A549 (cell line): Measurements from ENCODE around the gene PIKFYVE. TPM values are rescaled to one million over a fixed set of nuclear protein-coding genes. Genes with fewer than 3 reads are reported as not detected.
A peak's percentile ranks its signal among the peaks of the same experiment; 100 is the strongest.
"Not testable (repeated sequence)": the region's sequence is repeated elsewhere in the genome, so short reads cannot be mapped to it uniquely, and the experiment has no call there.

Experiments used
- ATAC-seq, 2 experiments: fragments of 200-7000 bp in 1 of 2; fragments of >200 bp in 1 of 2; cut with Nextera tagmentation in 1 of 2; cut with Tn5 transposase in 1 of 2; 3 replicates each; pipeline versions ENCODE4 v1.8.0 to v1.9.1; 2018 to 2020; ENCODE audit warnings: mild to moderate bottlenecking in 1 of 2, moderate library complexity in 1 of 2
- CTCF ChIA-PET: fragments of 300-600 bp; sonication (Branson Sonifier 250); formaldehyde crosslinking; extraction: SDS; loops from one replicate; lab custom pipeline; 2021; ENCODE audit warnings: antibody characterized with exemption, inconsistent platforms; lab: Yijun Ruan, JAX
- POLR2A ChIA-PET: fragments of 350-600 bp; formaldehyde crosslinking; extraction: SDS; loops from one replicate; lab custom pipeline; 2021; ENCODE audit warnings: antibody characterized with exemption, inconsistent platforms; lab: Yijun Ruan, JAX
- DNase-seq, 2 experiments: peaks; one replicate each; pipeline versions ENCODE4 v3.0.0 to v3.0.0-alpha.2; 2011 to 2016; ENCODE audit warnings: low read depth in 1 of 2, low spot score in 1 of 2
- FAIRE-seq: peaks from 2 replicates; lab custom pipeline; 2011; peaks lifted over from hg19 to GRCh38; lab: Jason Lieb, UNC
- H3K27ac ChIP-seq, 2 experiments: fragments of >200 bp; sonication (Bioruptor Twin); formaldehyde crosslinking; 3 replicates each; pipeline ENCODE4 v1.5.1; 2016 to 2017
- H3K4me1 ChIP-seq: fragments of >200 bp; sonication (Bioruptor Twin); formaldehyde crosslinking; 3 replicates; pipeline ENCODE4 v1.6.1; 2016
- H3K4me2 ChIP-seq: fragments of >200 bp; sonication (Bioruptor Twin); formaldehyde crosslinking; 3 replicates; pipeline ENCODE4 v1.6.1; 2016
- H3K4me3 ChIP-seq: fragments of >200 bp; sonication (Bioruptor Twin); formaldehyde crosslinking; 3 replicates; pipeline ENCODE4 v1.5.1; 2016
- H3K9me3 ChIP-seq: fragments of >200 bp; sonication (Bioruptor Twin); formaldehyde crosslinking; 3 replicates; pipeline ENCODE4 v1.6.1; 2016
- CBX2 ChIP-seq: fragments of 200-600 bp; sonication (generic); IDR thresholded peaks from 2 replicates; pipeline ENCODE4 v1.6.1; 2016; ENCODE audit warnings: low read depth, mild to moderate bottlenecking, borderline replicate concordance
- EHF ChIP-seq: fragments of 250-450 bp; sonication (Bioruptor Pico); IDR thresholded peaks from 2 replicates; pipeline ENCODE4 v1.5.0; 2020; ENCODE audit warnings: mild to moderate bottlenecking
- EP300 ChIP-seq, 2 experiments: fragments of >200 bp; sonication (Bioruptor Twin); formaldehyde crosslinking; IDR thresholded peaks; 2 replicates in 1 of 2; 3 replicates in 1 of 2; pipeline ENCODE4 v1.6.1; 2016 to 2017
- ESRRA ChIP-seq: fragments of 150-350 bp; IDR thresholded peaks from 2 replicates; pipeline ENCODE4 v1.6.1; 2014; ENCODE audit warnings: mild to moderate bottlenecking, low read length, borderline replicate concordance
- FOSL2 ChIP-seq, 2 experiments: fragments of 450-650 bp in 1 of 2; fragments of >200 bp in 1 of 2; sonication (Bioruptor Twin) in 1 of 2; formaldehyde crosslinking; IDR thresholded peaks; 2 replicates each; pipeline versions ENCODE4 v1.5.0 to v1.6.1; 2016 to 2020; ENCODE audit warnings: mild to moderate bottlenecking in 1 of 2, moderate library complexity in 1 of 2
- HOXA7 ChIP-seq: fragments of 250-450 bp; sonication (Bioruptor Pico); IDR thresholded peaks from 2 replicates; pipeline ENCODE4 v1.5.0; 2020; ENCODE audit warnings: mild to moderate bottlenecking, moderate library complexity
- JUN ChIP-seq, 2 experiments: fragments of >200 bp; sonication (Bioruptor Twin); formaldehyde crosslinking; IDR thresholded peaks; 2 replicates in 1 of 2; 3 replicates in 1 of 2; pipeline ENCODE4 v1.6.1; 2016 to 2017
- NR3C1 ChIP-seq: fragments of >200 bp; sonication (Bioruptor Twin); formaldehyde crosslinking; IDR thresholded peaks from 3 replicates; pipeline ENCODE4 v1.6.1; 2017
- TP53 ChIP-seq: fragments of 250-450 bp; sonication (Bioruptor Pico); IDR thresholded peaks from 2 replicates; pipeline ENCODE4 v1.5.0; 2021; ENCODE audit warnings: mild to moderate bottlenecking, moderate library complexity
- ZFP36 ChIP-seq: fragments of 450-650 bp; IDR thresholded peaks from 2 replicates; pipeline ENCODE4 v1.6.1; 2014; ENCODE audit warnings: borderline replicate concordance; ENCODE audit not compliant: partially characterized antibody
- ZSCAN20 ChIP-seq: fragments of 250-450 bp; sonication (Bioruptor Pico); IDR thresholded peaks from 2 replicates; pipeline ENCODE4 v1.8.0; 2022; ENCODE audit warnings: mild to moderate bottlenecking, moderate library complexity
- WGBS: methylation state at CpG from one replicate; pipeline ENCODE4 v1.1.6; 2017; ENCODE audit errors: missing lambda C conversion rate; 5-methylcytosine and 5-hydroxymethylcytosine counted together
- polyA plus RNA-seq, 4 experiments: library from polyadenylated mRNA; depleted of rRNA in 3 of 4; stranded (reverse); fragments of >200 nt; fragmentation: RNase III in 1 of 4; extraction: RNeasy Plus Mini Kit Qiagen cat#74134 plus additional on column Dnase treatment in 1 of 4; gene quantifications; 2 replicates in 3 of 4; 3 replicates in 1 of 4; pipeline ENCODE4 v1.2.3, GENCODE V29; 2011 to 2017
- TF ChIP-seq, protein P1 (sequence below): fragments of 150-350 bp; IDR thresholded peaks from 2 replicates; pipeline ENCODE4 v1.6.1; 2014; ENCODE audit warnings: low read depth, mild to moderate bottlenecking, low read length
- TF ChIP-seq, protein P2 (sequence below): fragments of >200 bp; sonication (Bioruptor Twin); formaldehyde crosslinking; IDR thresholded peaks from 2 replicates; pipeline ENCODE4 v1.6.1; 2016

Gene PIKFYVE
- polyA plus RNA-seq, 2 of the 4 experiments (the other 2 are of a cell fraction) = 6.5 to 19.3 TPM

DNA sequence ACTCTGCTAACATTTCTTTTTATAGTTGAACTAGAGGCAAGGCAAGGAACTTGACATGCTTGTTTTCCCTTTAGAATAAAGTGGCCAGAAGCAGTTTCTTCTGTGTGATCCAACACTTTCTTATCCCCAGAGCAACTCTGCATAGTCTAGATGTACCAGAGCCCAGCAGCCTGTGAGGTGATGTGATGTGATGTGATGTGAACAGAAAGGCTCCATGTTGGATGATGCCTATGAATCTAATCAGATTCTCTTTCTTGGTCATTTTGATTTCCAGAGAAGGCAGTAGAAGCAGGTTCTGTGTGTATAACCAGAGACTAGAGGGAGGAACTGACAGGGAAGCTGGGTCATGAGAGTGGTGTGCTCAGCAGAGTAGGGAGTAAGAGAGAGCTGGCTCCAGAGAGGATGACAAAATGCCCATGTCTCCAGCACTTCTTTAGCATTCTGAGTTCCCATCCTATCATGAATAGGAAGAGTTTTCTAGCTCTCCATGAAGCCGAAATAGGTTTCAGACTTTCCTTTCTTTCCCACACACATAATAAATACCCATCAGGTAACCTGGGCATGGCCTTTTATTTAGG, 109.5 kb downstream of the PIKFYVE start:
- H3K27ac ChIP-seq = no peak overlapping the region
- no peak overlapping the region for H3K4me3 ChIP-seq
- ChIA-PET CTCF (interaction anchor here (0.5 to 2.0 kb wide), 2 partner anchors 14 to 244 kb away, joined by 3 to 4 read pairs; no protein-coding TSS in a partner anchor), POLR2A (no interaction called here)
- no peak for DNase-seq
- no peaks in the 10 kb centered on the region for H3K9me3 ChIP-seq
- H3K4me1 ChIP-seq = no peaks in the 10 kb centered on the region
- peak; percentile 31 to 57; a peak in 3 of 6 replicates for ATAC-seq
- WGBS = 43% methylated on average over 1 of the region's 1 CpG
- TF ChIP-seq ZSCAN20 (CRISPR knock-in tag) = no peak
- no peak for FAIRE-seq
- H3K4me2 ChIP-seq = no peak overlapping the region

DNA sequence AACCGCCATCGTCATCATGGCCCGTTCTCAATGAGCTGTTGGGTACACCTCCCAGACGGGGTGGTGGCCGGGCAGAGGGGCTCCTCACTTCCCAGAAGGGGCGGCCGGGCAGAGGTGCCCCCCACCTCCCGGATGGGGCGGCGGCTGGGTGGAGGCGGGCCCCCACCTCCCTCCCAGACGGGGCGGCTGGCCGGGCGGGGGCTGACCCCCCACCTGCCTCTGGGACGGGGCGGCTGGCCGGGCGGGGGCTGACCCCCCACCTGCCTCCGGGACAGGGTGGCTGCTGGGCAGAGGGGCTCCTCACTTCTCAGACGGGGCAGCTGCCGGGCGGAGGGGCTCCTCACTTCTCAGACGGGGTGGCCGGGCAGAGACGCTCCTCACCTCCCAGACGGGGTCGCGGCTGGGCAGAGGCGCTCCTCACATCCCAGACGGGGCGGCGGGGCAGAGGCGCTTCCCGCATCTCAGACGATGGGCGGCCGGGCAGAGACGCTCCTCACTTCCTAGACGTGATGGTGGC, 111.3 kb downstream of the PIKFYVE start:
- 77% methylated on average over 5 of the region's 40 CpGs for WGBS
- not testable (repeated sequence) for DNase-seq

DNA sequence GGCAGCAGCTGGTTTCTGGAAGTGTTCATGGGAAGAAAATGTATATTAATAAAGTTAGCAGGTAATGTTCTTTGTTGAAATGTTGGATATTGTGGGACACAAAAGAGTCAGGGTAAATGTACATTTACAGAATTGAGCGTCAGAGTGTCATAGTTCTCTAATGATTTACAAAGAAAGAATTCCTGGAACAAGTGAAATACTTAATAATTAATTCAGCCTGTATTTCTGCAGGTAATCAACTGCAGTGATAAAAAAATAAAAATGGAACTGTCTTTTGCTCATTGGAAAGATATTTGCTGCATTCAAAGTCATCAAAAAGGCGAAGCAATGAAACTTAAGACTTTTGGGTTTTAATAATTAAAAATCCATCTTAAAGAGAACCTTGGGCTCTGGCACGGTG, 113.1 kb downstream of the PIKFYVE start:
- ATAC-seq (no peak), FAIRE-seq (no peak), DNase-seq (no peak)
- CTCF ChIA-PET = no interaction called here
- no peaks in the 10 kb centered on the region for H3K9me3 ChIP-seq
- no peak overlapping the region for H3K4me3 ChIP-seq
- H3K27ac ChIP-seq = no peak overlapping the region
- no peak overlapping the region for H3K4me2 ChIP-seq
- POLR2A ChIA-PET = no interaction called here
- TF ChIP-seq JUN (IDR thresholded peaks at IDR 0.05) = no peak
- H3K4me1 ChIP-seq = no peaks in the 10 kb centered on the region
- WGBS = 39% methylated on average over 3 of the region's 3 CpGs

More for the DNA sequence above, 111.3 kb downstream of the PIKFYVE start:
- POLR2A ChIA-PET, H3K4me2 ChIP-seq, ATAC-seq, FAIRE-seq, H3K4me1 ChIP-seq, H3K4me3 ChIP-seq, H3K9me3 ChIP-seq, CTCF ChIA-PET, H3K27ac ChIP-seq: not testable (repeated sequence)

DNA sequence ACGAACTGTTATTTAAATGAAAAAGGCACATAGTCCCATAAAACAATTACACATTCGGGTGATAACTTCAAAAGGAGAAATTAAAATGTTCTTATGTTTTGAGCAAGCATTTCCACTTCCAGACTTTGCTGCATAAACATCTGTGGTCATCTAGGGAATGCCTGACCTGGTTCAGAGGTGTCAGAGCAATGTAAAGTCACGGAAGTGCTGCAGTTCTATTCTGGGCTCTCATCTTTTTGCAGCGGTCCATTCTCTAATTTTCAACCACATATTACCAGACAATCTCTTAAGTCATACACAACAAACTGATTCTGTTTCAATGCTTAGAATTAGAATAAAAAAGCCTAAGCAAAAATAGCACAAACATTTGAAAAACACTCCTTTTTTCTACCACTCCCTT, 118.6 kb downstream of the PIKFYVE start:
- H3K4me3 ChIP-seq = no peak overlapping the region
- no peak overlapping the region for H3K27ac ChIP-seq
- no peaks in the 10 kb centered on the region for H3K9me3 ChIP-seq
- TF ChIP-seq, protein P1, sequence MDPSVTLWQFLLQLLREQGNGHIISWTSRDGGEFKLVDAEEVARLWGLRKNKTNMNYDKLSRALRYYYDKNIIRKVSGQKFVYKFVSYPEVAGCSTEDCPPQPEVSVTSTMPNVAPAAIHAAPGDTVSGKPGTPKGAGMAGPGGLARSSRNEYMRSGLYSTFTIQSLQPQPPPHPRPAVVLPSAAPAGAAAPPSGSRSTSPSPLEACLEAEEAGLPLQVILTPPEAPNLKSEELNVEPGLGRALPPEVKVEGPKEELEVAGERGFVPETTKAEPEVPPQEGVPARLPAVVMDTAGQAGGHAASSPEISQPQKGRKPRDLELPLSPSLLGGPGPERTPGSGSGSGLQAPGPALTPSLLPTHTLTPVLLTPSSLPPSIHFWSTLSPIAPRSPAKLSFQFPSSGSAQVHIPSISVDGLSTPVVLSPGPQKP = no peak
- TF ChIP-seq EP300 (IDR thresholded peaks at IDR 0.05) (no peak), ESRRA (no peak), TP53 (no peak), EHF (no peak), FOSL2 (IDR thresholded peaks at IDR 0.05) (no peak), FOSL2 (CRISPR knock-in tag; IDR thresholded peaks at IDR 0.05) (no peak)
- TF ChIP-seq, protein P2, sequence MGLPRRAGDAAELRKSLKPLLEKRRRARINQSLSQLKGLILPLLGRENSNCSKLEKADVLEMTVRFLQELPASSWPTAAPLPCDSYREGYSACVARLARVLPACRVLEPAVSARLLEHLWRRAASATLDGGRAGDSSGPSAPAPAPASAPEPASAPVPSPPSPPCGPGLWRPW = no peak
- POLR2A ChIA-PET = no interaction called here
- CTCF ChIA-PET = no interaction called here
- no peaks in the 10 kb centered on the region for H3K4me1 ChIP-seq
- FAIRE-seq = no peak
- H3K4me2 ChIP-seq = no peak overlapping the region
- WGBS = 28% methylated on average over 4 of the region's 4 CpGs
- ATAC-seq = no peak
- no peak for DNase-seq

DNA sequence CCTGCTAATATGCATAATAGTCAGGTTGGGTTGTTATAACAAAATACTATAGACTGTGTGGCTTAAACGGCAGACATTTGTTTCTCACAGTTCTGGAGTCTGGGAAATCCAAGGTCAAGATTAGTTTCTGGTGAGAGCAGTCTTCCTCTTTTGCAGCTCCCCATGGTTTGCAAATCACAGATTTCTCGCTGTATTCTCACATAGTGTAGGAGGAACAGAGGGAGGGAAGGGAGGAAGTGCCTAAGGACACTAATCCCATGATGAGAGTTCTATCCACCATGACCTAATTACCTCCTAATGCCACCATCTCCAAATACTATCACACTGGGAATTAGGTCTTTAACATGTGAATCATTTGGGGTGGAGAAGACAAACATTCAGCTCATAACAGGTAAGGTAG, 120.5 kb downstream of the PIKFYVE start:
- Histone ChIP-seq H3K4me3 (no peak overlapping the region), H3K27ac (no peak overlapping the region), H3K4me2 (no peak overlapping the region), H3K4me1 (no peaks in the 10 kb centered on the region), H3K9me3 (no peaks in the 10 kb centered on the region)
- POLR2A ChIA-PET = no interaction called here
- TF ChIP-seq HOXA7 (CRISPR knock-in tag) (no peak), FOSL2 (IDR thresholded peaks at IDR 0.05) (no peak), FOSL2 (CRISPR knock-in tag; IDR thresholded peaks at IDR 0.05) (no peak), ZFP36 (no peak), CBX2 (no peak), NR3C1 (no peak)
- FAIRE-seq (no peak), ATAC-seq (no peak), DNase-seq (no peak)
- CTCF ChIA-PET = interaction anchor here (0.7 to 1.6 kb wide), 2 partner anchors 9 to 14 kb away, joined by 3 to 5 read pairs; no protein-coding TSS in a partner anchor
- 0% methylated on average over 2 of the region's 2 CpGs for whole genome bisulfite sequencing
